ENCODE measurements around the gene ACE. TPM values are rescaled to one million over a fixed set of nuclear protein-coding genes. Genes with fewer than 3 reads are reported as not detected.

The ACE gene
- total and polyA plus RNA-seq, 4 donors, result 1.1 to 6.9 (median 2.4) TPM

DNA sequence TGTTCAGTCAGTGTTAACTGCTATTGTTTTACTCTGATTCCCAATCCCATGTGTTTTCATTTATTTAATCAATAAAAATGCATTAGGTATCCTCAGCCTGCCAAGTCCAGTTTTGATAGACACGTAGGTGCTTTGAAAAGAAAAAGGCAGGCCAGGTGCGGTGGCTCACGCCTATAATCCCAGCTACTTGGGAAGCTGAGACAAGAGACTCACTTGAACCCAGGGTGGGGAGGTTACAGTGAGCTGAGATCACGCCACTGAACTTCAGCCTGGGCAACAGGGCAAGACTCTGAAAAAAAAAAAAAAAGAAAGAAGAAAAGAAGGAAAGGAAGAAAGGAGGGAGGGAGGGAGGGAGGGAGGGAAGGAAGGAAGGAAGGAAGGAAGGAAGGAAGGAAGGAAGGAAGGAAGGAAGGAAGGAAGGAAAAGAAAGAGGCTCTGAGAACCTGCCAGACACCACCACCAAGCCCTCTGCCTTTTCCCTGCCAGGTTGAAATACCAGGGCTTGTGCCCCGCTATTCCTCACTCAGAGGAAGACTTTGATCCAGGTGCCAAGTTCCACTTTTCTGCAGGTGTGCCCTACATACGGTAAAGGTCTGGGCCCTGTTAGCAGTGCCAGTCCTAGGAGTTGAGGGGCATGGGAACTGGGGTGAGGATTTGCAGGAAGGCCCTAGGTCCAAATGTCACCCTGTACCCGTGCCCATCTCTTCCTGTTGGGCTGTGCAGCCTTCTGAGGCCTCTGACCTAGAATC is 36.2 kb downstream of the ACE start:
- no peaks in the 10 kb centered on the region for H3K27me3 ChIP-seq (ENCODE audit: control insufficient read depth in 4 of 4, insufficient read depth in 4 of 4, low read length in 3 of 4)
- H3K4me3 ChIP-seq (ENCODE audit: low read depth in 1 of 3, low read length in 3 of 3), result no peak overlapping the region
- no peak overlapping the region for H3K27ac ChIP-seq (ENCODE audit: low read depth in 1 of 2, low read length in 2 of 2)
- WGBS, result 79% methylated on average over 7 of the region's 7 CpGs
- H3K4me1 ChIP-seq (ENCODE audit: control insufficient read depth in 4 of 4, insufficient read depth in 4 of 4, low read length in 3 of 4), result peaks cover 0 to 4% (median 0%) of the 10 kb centered on the region in 4 donors
- no peak overlapping the region for H3K9ac ChIP-seq (ENCODE audit: low read depth in 1 of 2, low read length in 2 of 2)
- H3K36me3 ChIP-seq (ENCODE audit: control insufficient read depth in 4 of 4, insufficient read depth in 3 of 4, low read depth in 1 of 4, low read length in 3 of 4), result no peaks in the 10 kb centered on the region
- TF ChIP-seq, protein P1, sequence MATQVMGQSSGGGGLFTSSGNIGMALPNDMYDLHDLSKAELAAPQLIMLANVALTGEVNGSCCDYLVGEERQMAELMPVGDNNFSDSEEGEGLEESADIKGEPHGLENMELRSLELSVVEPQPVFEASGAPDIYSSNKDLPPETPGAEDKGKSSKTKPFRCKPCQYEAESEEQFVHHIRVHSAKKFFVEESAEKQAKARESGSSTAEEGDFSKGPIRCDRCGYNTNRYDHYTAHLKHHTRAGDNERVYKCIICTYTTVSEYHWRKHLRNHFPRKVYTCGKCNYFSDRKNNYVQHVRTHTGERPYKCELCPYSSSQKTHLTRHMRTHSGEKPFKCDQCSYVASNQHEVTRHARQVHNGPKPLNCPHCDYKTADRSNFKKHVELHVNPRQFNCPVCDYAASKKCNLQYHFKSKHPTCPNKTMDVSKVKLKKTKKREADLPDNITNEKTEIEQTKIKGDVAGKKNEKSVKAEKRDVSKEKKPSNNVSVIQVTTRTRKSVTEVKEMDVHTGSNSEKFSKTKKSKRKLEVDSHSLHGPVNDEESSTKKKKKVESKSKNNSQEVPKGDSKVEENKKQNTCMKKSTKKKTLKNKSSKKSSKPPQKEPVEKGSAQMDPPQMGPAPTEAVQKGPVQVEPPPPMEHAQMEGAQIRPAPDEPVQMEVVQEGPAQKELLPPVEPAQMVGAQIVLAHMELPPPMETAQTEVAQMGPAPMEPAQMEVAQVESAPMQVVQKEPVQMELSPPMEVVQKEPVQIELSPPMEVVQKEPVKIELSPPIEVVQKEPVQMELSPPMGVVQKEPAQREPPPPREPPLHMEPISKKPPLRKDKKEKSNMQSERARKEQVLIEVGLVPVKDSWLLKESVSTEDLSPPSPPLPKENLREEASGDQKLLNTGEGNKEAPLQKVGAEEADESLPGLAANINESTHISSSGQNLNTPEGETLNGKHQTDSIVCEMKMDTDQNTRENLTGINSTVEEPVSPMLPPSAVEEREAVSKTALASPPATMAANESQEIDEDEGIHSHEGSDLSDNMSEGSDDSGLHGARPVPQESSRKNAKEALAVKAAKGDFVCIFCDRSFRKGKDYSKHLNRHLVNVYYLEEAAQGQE (IDR thresholded peaks at IDR 0.05), result no peak
- TF ChIP-seq CTCF (IDR thresholded peaks at IDR 0.05; ENCODE audit: low read depth, low read length, missing input control), result no peak
- TF ChIP-seq RAD21 (IDR thresholded peaks at IDR 0.05), result no peak
- no peaks in the 10 kb centered on the region for H3K9me3 ChIP-seq (ENCODE audit: control insufficient read depth in 4 of 4, low read length in 3 of 4)
- DNase-seq (ENCODE audit: low spot score), result no peak

DNA sequence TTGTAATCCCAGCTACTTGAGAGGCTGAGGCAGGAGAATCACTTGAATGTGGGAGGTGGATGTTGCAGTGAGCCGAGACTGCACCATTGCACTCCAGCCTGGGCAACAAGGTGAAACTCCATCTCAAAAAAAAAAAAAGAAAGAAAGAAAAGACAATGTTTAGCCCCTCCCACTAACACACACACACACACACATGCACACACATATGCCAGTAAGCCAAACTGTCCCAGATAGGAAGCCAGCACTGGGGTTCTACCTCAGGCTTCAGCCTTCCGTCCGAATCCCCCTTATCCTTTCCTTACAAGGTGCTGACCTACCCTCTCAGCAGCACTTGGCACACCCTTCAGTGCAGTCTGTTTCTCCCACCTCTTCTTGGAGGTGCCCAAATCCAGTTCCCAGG is 37.6 kb downstream of the ACE start:
- no peak overlapping the region for H3K27ac ChIP-seq (ENCODE audit: low read depth in 1 of 2, low read length in 2 of 2)
- H3K4me3 ChIP-seq (ENCODE audit: low read depth in 1 of 3, low read length in 3 of 3), result no peak overlapping the region
- no peaks in the 10 kb centered on the region for H3K27me3 ChIP-seq (ENCODE audit: control insufficient read depth in 4 of 4, insufficient read depth in 4 of 4, low read length in 3 of 4)
- no peaks in the 10 kb centered on the region for H3K9me3 ChIP-seq (ENCODE audit: control insufficient read depth in 4 of 4, low read length in 3 of 4)
- DNase-seq (ENCODE audit: low spot score), result no peak
- WGBS, result 93% methylated on average over 3 of the region's 3 CpGs
- TF ChIP-seq SP1 (IDR thresholded peaks at IDR 0.05) (no peak), NR2F2 (IDR thresholded peaks at IDR 0.05) (no peak), HNF4G (IDR thresholded peaks at IDR 0.05) (no peak), RXRA (IDR thresholded peaks at IDR 0.05) (no peak), ATF3 (IDR thresholded peaks at IDR 0.05) (no peak), HNF4A (conservative IDR thresholded peaks at IDR 0.05) (no peak), YY1 (IDR thresholded peaks at IDR 0.05) (no peak), JUND (IDR thresholded peaks at IDR 0.05) (no peak), EGR1 (IDR thresholded peaks at IDR 0.05; ENCODE audit: low read depth in 2 of 2) (no peak), ZBTB33 (IDR thresholded peaks at IDR 0.05) (no peak), TAF1 (conservative IDR thresholded peaks at IDR 0.05) (no peak), FOXA2 (IDR thresholded peaks at IDR 0.05) (no peak), GABPA (IDR thresholded peaks at IDR 0.05 in 1 of 2, conservative IDR thresholded peaks at IDR 0.05 in 1 of 2) (no peak), CTCF (IDR thresholded peaks at IDR 0.05; ENCODE audit: low read depth, low read length, missing input control) (no peak), FOXA1 (IDR thresholded peaks at IDR 0.05) (no peak), RAD21 (IDR thresholded peaks at IDR 0.05) (no peak)
- TF ChIP-seq, protein P2, sequence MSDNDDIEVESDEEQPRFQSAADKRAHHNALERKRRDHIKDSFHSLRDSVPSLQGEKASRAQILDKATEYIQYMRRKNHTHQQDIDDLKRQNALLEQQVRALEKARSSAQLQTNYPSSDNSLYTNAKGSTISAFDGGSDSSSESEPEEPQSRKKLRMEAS (IDR thresholded peaks at IDR 0.05), result no peak
- TF ChIP-seq, protein P1 (IDR thresholded peaks at IDR 0.05), result no peak
- peaks cover under 1 to 16% (median 5%) of the 10 kb centered on the region in 4 donors for H3K4me1 ChIP-seq (ENCODE audit: control insufficient read depth in 4 of 4, insufficient read depth in 4 of 4, low read length in 3 of 4)
- H3K9ac ChIP-seq (ENCODE audit: low read depth in 1 of 2, low read length in 2 of 2), result no peak overlapping the region
- H3K36me3 ChIP-seq (ENCODE audit: control insufficient read depth in 4 of 4, insufficient read depth in 3 of 4, low read depth in 1 of 4, low read length in 3 of 4), result no peaks in the 10 kb centered on the region
